ENCODE data around the gene TCERG1L. TPM values are rescaled to one million over a fixed set of nuclear protein-coding genes. Genes with fewer than 3 reads are reported as not detected.

Gene TCERG1L
- total RNA-seq, 1 donor from 2014 or later = not detected

- Histone ChIP-seq H3K4me3 (no peak overlapping the region), H3K27me3 (peaks cover 27% of the 10 kb centered on the region), H3K4me1 (no peaks in the 10 kb centered on the region), H3K9me3 (no peaks in the 10 kb centered on the region), H3K27ac (no peak overlapping the region), H3K36me3 (no peaks in the 10 kb centered on the region)
- no peak for DNase-seq
- ATAC-seq = no peak
- intact Hi-C loops (cut with DNase I) = no loop called here
- no peak for TF ChIP-seq CTCF (IDR thresholded peaks at IDR 0.05)
These were observed 186.6 kb downstream of the TCERG1L start for GRCh38 chr10:131124945-131125344.

GRCh38 chr10:131123496-131123895, 188.0 kb downstream of the TCERG1L start:
- Histone ChIP-seq H3K36me3 (no peaks in the 10 kb centered on the region), H3K27ac (no peak overlapping the region), H3K9me3 (no peaks in the 10 kb centered on the region), H3K27me3 (peaks cover 27% of the 10 kb centered on the region), H3K4me1 (no peaks in the 10 kb centered on the region), H3K4me3 (no peak overlapping the region)
- intact Hi-C loops (cut with DNase I) = no loop called here
- no peak for ATAC-seq
- no peak for TF ChIP-seq CTCF (IDR thresholded peaks at IDR 0.05)
- DNase-seq = no peak

GRCh38 chr10:131121511-131122035, 189.9 kb downstream of the TCERG1L start:
- Histone ChIP-seq H3K27me3 (peaks cover 12% of the 10 kb centered on the region), H3K27ac (no peak overlapping the region), H3K4me1 (no peaks in the 10 kb centered on the region), H3K4me3 (no peak overlapping the region), H3K36me3 (no peaks in the 10 kb centered on the region), H3K9me3 (no peaks in the 10 kb centered on the region)
- no peak for TF ChIP-seq CTCF (IDR thresholded peaks at IDR 0.05)
- ATAC-seq (no peak), DNase-seq (no peak)
- intact Hi-C loops (cut with DNase I) = no loop called here

- TF ChIP-seq CTCF (IDR thresholded peaks at IDR 0.05) = no peak
- no peaks in the 10 kb centered on the region for H3K27me3 ChIP-seq
- no peaks in the 10 kb centered on the region for H3K4me1 ChIP-seq
- ATAC-seq = no peak
- no peak overlapping the region for H3K4me3 ChIP-seq
- intact Hi-C loops (cut with DNase I) = no loop called here
- no peaks in the 10 kb centered on the region for H3K9me3 ChIP-seq
- no peak for DNase-seq
- no peak overlapping the region for H3K27ac ChIP-seq
- H3K36me3 ChIP-seq = no peaks in the 10 kb centered on the region
These were observed 191.7 kb downstream of the TCERG1L start for GRCh38 chr10:131119626-131120355.

- H3K9me3 ChIP-seq = no peaks in the 10 kb centered on the region
- no peak for TF ChIP-seq CTCF (IDR thresholded peaks at IDR 0.05)
- ATAC-seq (no peak), DNase-seq (no peak)
- no peak overlapping the region for H3K27ac ChIP-seq
- intact Hi-C loops (cut with DNase I) = no loop called here
- no peaks in the 10 kb centered on the region for H3K36me3 ChIP-seq
- H3K4me3 ChIP-seq = no peak overlapping the region
- no peaks in the 10 kb centered on the region for H3K27me3 ChIP-seq
- H3K4me1 ChIP-seq = no peaks in the 10 kb centered on the region
These were observed 193.9 kb downstream of the TCERG1L start for GRCh38 chr10:131117416-131118212.

Data from upper lobe of right lung (tissue), 1 donor.